SK-N-MC (cell line): ENCODE data around the gene ITGA3.
"Not testable (repeated sequence)": the region's sequence is repeated elsewhere in the genome, so short reads cannot be mapped to it uniquely, and the experiment has no call there.

Experiments used
- EZH2 ChIP-seq: fragments of 200-600 bp; sonication (generic); IDR thresholded peaks from one replicate; pipeline ENCODE4 v1.6.1; 2017; ENCODE audit warnings: antibody characterized with exemption
- FOXP2 ChIP-seq: optimal IDR thresholded peaks from 2 replicates; pipeline ENCODE3; 2011; ENCODE audit warnings: mild to moderate bottlenecking, moderate library complexity; ENCODE audit not compliant: insufficient read depth; ENCODE audit errors: extremely low read length, control extremely low read depth
- POLR2AphosphoS5 ChIP-seq: IDR thresholded peaks from 2 replicates; pipeline ENCODE4 v1.6.1; 2012; ENCODE audit warnings: mild to moderate bottlenecking, low read depth, low read length, borderline replicate concordance

- not testable (repeated sequence) for TF ChIP-seq EZH2, POLR2AphosphoS5, FOXP2
These were observed 15.4 kb upstream of the ITGA3 start for GRCh38 chr17:50040496-50040895.
